RWPE1 (cell line): Measurements from ENCODE around the gene SLC24A5.

Source experiments
- CTCF ChIA-PET: fragments of 350-600 bp; sonication (Branson Sonifier 250); formaldehyde crosslinking; extraction: SDS; loops from one replicate; lab custom pipeline; 2021; lab: Yijun Ruan, JAX
- POLR2A ChIA-PET: fragments of 400-600 bp; formaldehyde crosslinking; extraction: SDS; loops from one replicate; lab custom pipeline; 2020; ENCODE audit warnings: antibody characterized with exemption; ENCODE audit not compliant: low non-redundant PET; lab: Yijun Ruan, JAX
- DNase-seq: peaks from one replicate; pipeline ENCODE4 v3.0.0; 2012; ENCODE audit warnings: low spot score
- H3K27ac ChIP-seq: fragments of 450-650 bp; 2 replicates; pipeline ENCODE4 v1.5.1; 2017
- CTCF ChIP-seq: fragments of 450-650 bp; conservative IDR thresholded peaks from 2 replicates; pipeline ENCODE4 v1.5.1; 2017; ENCODE audit warnings: low read depth, mild to moderate bottlenecking

SLC24A5 gene

GRCh38 chr15:48085591-48085930 is 35.2 kb upstream of the SLC24A5 start:
- H3K27ac ChIP-seq = no peak overlapping the region
- CTCF ChIA-PET = interaction anchor here (0.6 to 1.2 kb wide), 7 partner anchors 9 to 890 kb away, joined by 3 to 13 read pairs (median 4); no protein-coding TSS in a partner anchor
- no peak for DNase-seq
- no peak for TF ChIP-seq CTCF
- POLR2A ChIA-PET = no interaction called here

- no peak overlapping the region for H3K27ac ChIP-seq
- ChIA-PET CTCF (interaction anchor here (0.6 to 0.7 kb wide), 2 partner anchors 232 to 266 kb away, joined by 3 to 6 read pairs; no protein-coding TSS in a partner anchor), POLR2A (no interaction called here)
- no peak for DNase-seq
- no peak for TF ChIP-seq CTCF
These were observed 34.7 kb upstream of the SLC24A5 start for GRCh38 chr15:48086133-48086532.

GRCh38 chr15:48086576-48086975 is 34.2 kb upstream of the SLC24A5 start:
- POLR2A ChIA-PET = no interaction called here
- DNase-seq = no peak
- CTCF ChIA-PET = interaction anchor here (0.6 to 0.7 kb wide), 2 partner anchors 233 to 265 kb away, joined by 3 to 6 read pairs; no protein-coding TSS in a partner anchor
- no peak overlapping the region for H3K27ac ChIP-seq
- TF ChIP-seq CTCF = no peak

- TF ChIP-seq CTCF = no peak
- no peak overlapping the region for H3K27ac ChIP-seq
- no peak for DNase-seq
- POLR2A ChIA-PET = no interaction called here
- CTCF ChIA-PET = no interaction called here
These were observed 32.9 kb upstream of the SLC24A5 start for GRCh38 chr15:48087844-48088243.

- no peak overlapping the region for H3K27ac ChIP-seq
- POLR2A ChIA-PET = no interaction called here
- TF ChIP-seq CTCF = no peak
- DNase-seq = no peak
- CTCF ChIA-PET = interaction anchor here (0.6 kb wide), 1 partner anchor 474 kb away, joined by 3 read pairs; no protein-coding TSS in a partner anchor
These were observed 31.1 kb upstream of the SLC24A5 start for GRCh38 chr15:48089702-48090101.

GRCh38 chr15:48090115-48090514 is 30.7 kb upstream of the SLC24A5 start:
- no peak for DNase-seq
- no peak for TF ChIP-seq CTCF
- H3K27ac ChIP-seq = no peak overlapping the region
- ChIA-PET POLR2A (no interaction called here), CTCF (interaction anchor here (0.6 to 0.7 kb wide), 2 partner anchors 75 to 474 kb away, joined by 3 read pairs; no protein-coding TSS in a partner anchor)
